K562 (cell line): Measurements from ENCODE around the gene ZNF124. TPM values are rescaled to one million over a fixed set of nuclear protein-coding genes. Genes with fewer than 3 reads are reported as not detected.

Experiments
- ARID2 ChIP-seq: fragments of 450-650 bp; IDR thresholded peaks from 2 replicates; pipeline ENCODE4 v1.6.1; 2017; ENCODE audit warnings: antibody characterized with exemption, mild to moderate bottlenecking
- BHLHE40 ChIP-seq: IDR thresholded peaks from 2 replicates; pipeline ENCODE4 v1.6.1; 2011; ENCODE audit warnings: low read length, improper control_type of control experiment
- CBX3 ChIP-seq, 2 experiments: IDR thresholded peaks; 1 replicate in 1 of 2; 2 replicates in 1 of 2; pipeline ENCODE4 v1.6.1; 2012; ENCODE audit warnings: inconsistent platforms in 2 of 2, low read length in 2 of 2, borderline replicate concordance in 1 of 2, control low read depth in 1 of 2
- CHD7 ChIP-seq: fragments of 200-600 bp; sonication (generic); IDR thresholded peaks from one replicate; pipeline ENCODE4 v1.6.1; 2012; ENCODE audit warnings: mild to moderate bottlenecking, low read depth, low read length, inconsistent platforms
- FOXM1 ChIP-seq, 2 experiments: fragments of 450-650 bp in 1 of 2; sonication (generic) in 1 of 2; formaldehyde crosslinking in 1 of 2; IDR thresholded peaks; 2 replicates each; pipeline versions ENCODE4 v1.6.1 to v1.9.0; 2017 to 2022; ENCODE audit warnings: low read depth in 2 of 2, mild to moderate bottlenecking in 2 of 2, missing genetic modification reagents in 1 of 2, moderate library complexity in 1 of 2
- KLF13 ChIP-seq: fragments of 450-650 bp; IDR thresholded peaks from 2 replicates; pipeline ENCODE4 v1.6.1; 2016; ENCODE audit warnings: missing genetic modification characterization, low read depth, mild to moderate bottlenecking, missing compliant biosample characterization, moderate library complexity, borderline replicate concordance
- MEIS2 ChIP-seq: fragments of 450-650 bp; IDR thresholded peaks from 2 replicates; pipeline ENCODE4 v1.6.1; 2014; ENCODE audit warnings: mild to moderate bottlenecking; ENCODE audit not compliant: partially characterized antibody
- MIER1 ChIP-seq: fragments of 450-650 bp; IDR thresholded peaks from 2 replicates; pipeline ENCODE4 v1.6.1; 2016; ENCODE audit warnings: antibody characterized with exemption, mild to moderate bottlenecking, low read depth
- NR2C2 ChIP-seq, 2 experiments: fragments of 200-800 bp in 1 of 2; sonication (Bioruptor generic) in 1 of 2; sonication (generic) in 1 of 2; formaldehyde crosslinking in 1 of 2; IDR thresholded peaks; 2 replicates each; pipeline versions ENCODE4 v1.6.1 to v1.8.0; 2016 to 2022; ENCODE audit warnings: mild to moderate bottlenecking in 1 of 2, missing compliant biosample characterization in 1 of 2, missing genetic modification characterization in 1 of 2, missing genetic modification reagents in 1 of 2
- SMARCC2 ChIP-seq: fragments of 450-650 bp; IDR thresholded peaks from 2 replicates; pipeline ENCODE4 v1.6.1; 2017; ENCODE audit warnings: antibody characterized with exemption, moderate library complexity, mild to moderate bottlenecking, low read depth
- TEAD2 ChIP-seq: fragments of 450-650 bp; IDR thresholded peaks from 2 replicates; pipeline ENCODE4 v1.6.1; 2016; ENCODE audit warnings: missing genetic modification characterization, control low read depth, missing compliant biosample characterization
- ZNF282 ChIP-seq: sonication (generic); formaldehyde crosslinking; IDR thresholded peaks from 2 replicates; pipeline ENCODE4 v1.8.1; 2023; ENCODE audit warnings: missing genetic modification reagents
- polyA plus RNA-seq, 8 experiments: library from polyadenylated mRNA; depleted of rRNA in 4 of 8; stranded (reverse) in 5 of 8; unstranded in 3 of 8; fragments of >200 nt; fragmentation: Nextera tagmentation in 2 of 8; fragmentation: Illumina TruSeq in 1 of 8; extraction: Ambion mirVana in 2 of 8; extraction: Trizol in 1 of 8; gene quantifications; 2 replicates each; pipeline versions ENCODE4 v1.2.1 to v1.2.3, GENCODE V29; 2011 to 2014; ENCODE audit warnings: inconsistent platforms in 1 of 8, missing spikeins in 1 of 8
- total RNA-seq, 7 experiments: library from RNA; depleted of rRNA in 6 of 7; stranded (reverse); fragments of >200 nt in 6 of 7; fragmentation: Illumina TruSeq in 2 of 7; extraction: Trizol in 2 of 7; gene quantifications; 2 replicates each; pipeline versions ENCODE4 v1.2.1 to v1.2.3, GENCODE V29; 2011 to 2021; ENCODE audit warnings: low replicate concordance in 1 of 7

Gene ZNF124
- total and polyA plus RNA-seq, 9 of the 15 experiments (the other 6 are each of a cell fraction or from before 2014, with no cell fraction given): 7.6 to 71.5 (median 20.2) TPM

GRCh38 chr1:247210376-247211117, 38.7 kb upstream of the ZNF124 start (continued):
- TF ChIP-seq CHD7 (no peak), MEIS2 (peak; percentile 89), TEAD2 (tag) (no peak), BHLHE40 (peak; percentile 17; the same call in 1 of the 2 replicates), KLF13 (tag) (no peak), CBX3 (IDR thresholded peaks at IDR 0.05; ENCODE audit: borderline replicate concordance in 1 of 2, low read length in 2 of 2) (peak in 1 of 2 experiments; percentile 32; a peak in 1 of 3 replicates), MIER1 (no peak), NR2C2 (CRISPR knock-in tag; IDR thresholded peaks at IDR 0.05) (no peak), NR2C2 (tag; IDR thresholded peaks at IDR 0.05) (peak; percentile 79), ZNF282 (no peak), SMARCC2 (no peak), ARID2 (no peak), FOXM1 (IDR thresholded peaks at IDR 0.05; ENCODE audit: low read depth) (no peak), FOXM1 (CRISPR knock-in tag; IDR thresholded peaks at IDR 0.05; ENCODE audit: low read depth) (no peak)
